GM12878 (cell line): Measurements from ENCODE around the gene ARHGEF3. TPM values are rescaled to one million over a fixed set of nuclear protein-coding genes. Genes with fewer than 3 reads are reported as not detected.

Source experiments
- ATAC-seq: fragments of 200-7000 bp; cut with Tn5 transposase; 3 replicates; pipeline ENCODE4 v1.9.1; 2020; ENCODE audit warnings: mild to moderate bottlenecking, moderate library complexity
- BruUV-seq: library from RNA; stranded (reverse); fragments of 400-500 nt; replicated peaks from 2 replicates; lab custom pipeline; 2021; lab: Mats Ljungman, UMichigan
- CTCF ChIA-PET: fragments of 300-600 bp; sonication (Branson Sonifier 250); formaldehyde crosslinking; extraction: SDS; loops from one replicate; lab custom pipeline; 2021; ENCODE audit warnings: inconsistent platforms; lab: Yijun Ruan, JAX
- POLR2A ChIA-PET: fragments of 350-600 bp; formaldehyde crosslinking; extraction: SDS; loops from one replicate; lab custom pipeline; 2021; ENCODE audit warnings: inconsistent platforms; lab: Charles Lee
- RAD21 ChIA-PET: fragments of 300-600 bp; sonication (Branson Sonifier 250); formaldehyde crosslinking; loops from one replicate; lab custom pipeline; 2023; ENCODE audit warnings: antibody characterized with exemption; ENCODE audit not compliant: unreplicated experiment; lab: Charles Lee
- SMC1A ChIA-PET: fragments of 300-600 bp; sonication (Branson Sonifier 250); formaldehyde crosslinking; loops from one replicate; lab custom pipeline; 2023; ENCODE audit not compliant: unreplicated experiment, uncharacterized antibody; lab: Charles Lee
- DNase-seq: peaks from one replicate; pipeline ENCODE4 v3.0.0-alpha.2; 2011; ENCODE audit warnings: low read depth, low spot score
- FAIRE-seq: peaks from 3 replicates; lab custom pipeline; 2011; peaks lifted over from hg19 to GRCh38; lab: Jason Lieb, UNC
- H2AFZ ChIP-seq: 2 replicates; pipeline ENCODE4 v1.6.0; 2011; ENCODE audit warnings: low read depth, low read length, control low read depth; ENCODE audit not compliant: control insufficient read depth
- H3K27ac ChIP-seq: 2 replicates; pipeline ENCODE4 v1.5.1; 2011; ENCODE audit warnings: control low read depth; ENCODE audit not compliant: control insufficient read depth, insufficient read depth
- H3K27me3 ChIP-seq, 2 experiments: replicated peaks in 1 of 2; 2 replicates each; pipeline versions ENCODE4 v1.6.0 to v1.6.1; 2011; ENCODE audit warnings: low read length in 1 of 2; ENCODE audit not compliant: control insufficient read depth in 2 of 2, insufficient read depth in 2 of 2
- H3K36me3 ChIP-seq, 2 experiments: 2 replicates each; pipeline ENCODE4 v1.5.1; 2011; ENCODE audit warnings: low read length in 1 of 2; ENCODE audit not compliant: control insufficient read depth in 2 of 2, insufficient read depth in 2 of 2
- H3K4me1 ChIP-seq: 2 replicates; pipeline ENCODE4 v1.6.1; 2011; ENCODE audit warnings: mild to moderate bottlenecking, low read length, moderate library complexity, mixed read lengths; ENCODE audit not compliant: control insufficient read depth, insufficient read depth
- H3K4me2 ChIP-seq: 2 replicates; pipeline ENCODE4 v1.6.0; 2011; ENCODE audit warnings: control low read depth; ENCODE audit not compliant: control insufficient read depth, insufficient read depth
- H3K4me3 ChIP-seq: fragments of 200-600 bp; sonication (generic); 2 replicates; pipeline ENCODE4 v1.5.1; 2016
- H3K79me2 ChIP-seq: 2 replicates; pipeline ENCODE4 v1.6.0; 2011; ENCODE audit warnings: low read length; ENCODE audit not compliant: control insufficient read depth, insufficient read depth
- H3K9ac ChIP-seq: 2 replicates; pipeline ENCODE4 v1.8.0; 2011; ENCODE audit warnings: low read length, control low read depth, mixed read lengths; ENCODE audit not compliant: control insufficient read depth, insufficient read depth
- H3K9me3 ChIP-seq: replicated peaks from 3 replicates; pipeline ENCODE4 v1.5.1; 2011; ENCODE audit warnings: mild to moderate bottlenecking, low read length; ENCODE audit not compliant: control insufficient read depth, insufficient read depth
- H4K20me1 ChIP-seq: 2 replicates; pipeline ENCODE4 v1.6.0; 2011; ENCODE audit not compliant: control insufficient read depth, insufficient read depth
- ATF7 ChIP-seq: fragments of 450-650 bp; IDR thresholded peaks from 2 replicates; pipeline ENCODE4 v1.6.1; 2016; ENCODE audit warnings: low read depth, mild to moderate bottlenecking
- CREB1 ChIP-seq: IDR thresholded peaks from 2 replicates; pipeline ENCODE4 v1.6.1; 2012; ENCODE audit warnings: low read depth, mild to moderate bottlenecking, inconsistent platforms
- DPF2 ChIP-seq: fragments of 450-650 bp; IDR thresholded peaks from 2 replicates; pipeline ENCODE4 v1.6.1; 2017; ENCODE audit warnings: mild to moderate bottlenecking
- EED ChIP-seq: sonication (generic); IDR thresholded peaks from 2 replicates; pipeline ENCODE4 v1.6.1; 2016; ENCODE audit warnings: antibody characterized with exemption, low read depth
- EGR1 ChIP-seq, 2 experiments: IDR thresholded peaks; 1 replicate in 1 of 2; 2 replicates in 1 of 2; pipeline ENCODE4 v1.6.1; 2011 to 2012; ENCODE audit warnings: low read depth in 2 of 2, low read length in 2 of 2, borderline replicate concordance in 1 of 2, mild to moderate bottlenecking in 1 of 2, moderate library complexity in 1 of 2
- IKZF1 ChIP-seq: fragments of 450-650 bp; conservative IDR thresholded peaks from 2 replicates; pipeline ENCODE4 v1.6.1; 2017; ENCODE audit warnings: antibody characterized with exemption, mild to moderate bottlenecking
- IRF4 ChIP-seq: IDR thresholded peaks from 2 replicates; pipeline ENCODE4 v1.6.1; 2011; ENCODE audit warnings: low read depth, low read length
- NR2C2 ChIP-seq: IDR thresholded peaks from 2 replicates; pipeline ENCODE4 v1.6.1; 2011; ENCODE audit warnings: borderline replicate concordance, low read depth; ENCODE audit not compliant: control insufficient read depth, insufficient read length
- POLR2AphosphoS5 ChIP-seq: IDR thresholded peaks from 2 replicates; pipeline ENCODE4 v1.6.1; 2011; ENCODE audit warnings: mild to moderate bottlenecking, low read length, inconsistent platforms
- SMAD5 ChIP-seq: IDR thresholded peaks from 2 replicates; pipeline ENCODE4 v1.6.1; 2016; ENCODE audit warnings: antibody characterized with exemption, low read depth
- TAF1 ChIP-seq: IDR thresholded peaks from 2 replicates; pipeline ENCODE4 v1.6.1; 2011; ENCODE audit warnings: mild to moderate bottlenecking, low read depth, low read length, borderline replicate concordance
- YY1 ChIP-seq: IDR thresholded peaks from 2 replicates; pipeline ENCODE4 v1.6.1; 2011; ENCODE audit warnings: low read depth, mild to moderate bottlenecking, low read length
- ZBTB40 ChIP-seq: fragments of 450-650 bp; IDR thresholded peaks from 2 replicates; pipeline ENCODE4 v1.6.1; 2016; ENCODE audit warnings: mild to moderate bottlenecking, moderate library complexity, borderline replicate concordance
- ZNF274 ChIP-seq: IDR thresholded peaks from one replicate; pipeline ENCODE4 v1.8.0; 2011; ENCODE audit not compliant: insufficient read length, insufficient read depth
- WGBS: methylation state at CpG from one replicate; pipeline ENCODE4 v1.1.6; 2016; ENCODE audit warnings: low lambda C conversion rate; ENCODE audit not compliant: insufficient replicate concordance, insufficient coverage; ENCODE audit errors: missing lambda C conversion rate; 5-methylcytosine and 5-hydroxymethylcytosine counted together
- in situ Hi-C: fragments of 300-500 bp; cut with MboI; formaldehyde crosslinking; loops from 9 replicates; pipeline ENCODE4 v1.14.3; 2018; ENCODE audit warnings: mixed read lengths
- intact Hi-C: fragments of 100-400 bp; cut with micrococcal nuclease; formaldehyde crosslinking; loops from one replicate; pipeline ENCODE4 v1.14.2; 2022; ENCODE audit not compliant: unreplicated experiment
- polyA plus RNA-seq, 11 experiments: library from polyadenylated mRNA; depleted of rRNA in 4 of 11; unstranded in 6 of 11; stranded (reverse) in 5 of 11; fragments of >200 nt; fragmentation: Nextera tagmentation in 4 of 11; fragmentation: Illumina TruSeq in 1 of 11; extraction: Ambion mirVana in 4 of 11; extraction: Trizol in 1 of 11; gene quantifications; 1 replicate in 1 of 11; 2 replicates in 10 of 11; pipeline versions ENCODE4 v1.2.1 to v1.2.3, GENCODE V29; 2011 to 2016; ENCODE audit warnings: inconsistent platforms in 2 of 11, missing spikeins in 2 of 11, low read depth in 1 of 11
- total RNA-seq, 4 experiments: library from RNA; depleted of rRNA in 3 of 4; stranded (reverse); fragments of >200 nt in 3 of 4; fragmentation: Illumina TruSeq in 1 of 4; extraction: Trizol in 1 of 4; gene quantifications; 2 replicates each; pipeline versions ENCODE4 v1.2.1 to v1.2.3, GENCODE V29; 2013 to 2021

ARHGEF3 gene
- total and polyA plus RNA-seq, 10 of the 15 experiments (the other 5 are each of a cell fraction or from before 2014, with no cell fraction given): 21.8 to 78.7 (median 56.2) TPM

DNA sequence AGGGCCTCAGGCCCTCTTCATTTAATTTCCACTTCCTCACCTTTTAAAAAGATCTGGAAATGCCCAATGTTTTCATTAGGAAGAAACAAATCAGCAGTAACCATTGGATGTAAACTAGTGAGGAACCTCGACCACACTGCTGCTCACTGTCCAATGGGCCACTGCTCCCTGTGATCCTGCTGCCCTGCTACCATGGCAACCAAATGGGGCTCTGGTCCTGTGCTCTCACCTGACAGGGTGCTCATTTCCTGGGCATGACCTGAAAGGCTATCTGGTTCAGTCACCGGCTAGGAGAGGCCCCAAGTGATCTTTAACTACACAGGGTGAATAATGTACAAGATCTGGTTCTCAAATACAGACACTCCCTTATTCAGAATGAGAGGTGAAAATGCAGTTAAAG lies 54.6 kb downstream of the ARHGEF3 start (continued):
- TF ChIP-seq SMAD5: no peak

GRCh38 chr3:56744016-56744415 lies 57.7 kb downstream of the ARHGEF3 start:
- in situ Hi-C loops: no loop called here
- Histone ChIP-seq H3K36me3 (peaks cover 5 to 17% of the 10 kb centered on the region in 2 experiments; a peak in 3 of 4 replicates), H3K9me3 (peaks cover under 1% of the 10 kb centered on the region; the same call in 2 of the 3 replicates), H4K20me1 (no peaks in the 10 kb centered on the region), H3K79me2 (no peaks in the 10 kb centered on the region), H3K27ac (no peak overlapping the region), H3K27me3 (no peaks in the 10 kb centered on the region), H3K4me1 (no peaks in the 10 kb centered on the region), H2AFZ (no peak overlapping the region), H3K4me2 (no peak overlapping the region), H3K9ac (no peak overlapping the region), H3K4me3 (no peak overlapping the region)
- ChIA-PET CTCF (interaction anchor here (0.6 to 3.0 kb wide), 6 partner anchors 8 to 591 kb away, joined by 3 to 12 read pairs (median 6); no protein-coding TSS in a partner anchor), RAD21 (no interaction called here), SMC1A (interaction anchor here (0.7 to 18.1 kb wide), 4 partner anchors 9 to 245 kb away, joined by 3 to 383 read pairs (median 8); partner anchors contain the start of gene ARHGEF3), POLR2A (no interaction called here)
- no peak for FAIRE-seq
- ATAC-seq: no peak
- no peak for TF ChIP-seq ZNF274
- no peak for TF ChIP-seq TAF1
- TF ChIP-seq EGR1 (IDR thresholded peaks at IDR 0.05; ENCODE audit: borderline replicate concordance in 1 of 2, low read depth in 2 of 2, low read length in 2 of 2): no peak
- TF ChIP-seq IKZF1: no peak
- no peak for TF ChIP-seq NR2C2
- TF ChIP-seq IRF4: no peak
- no peak for TF ChIP-seq CREB1
- no peak for TF ChIP-seq ATF7
- no peak for TF ChIP-seq YY1
- TF ChIP-seq DPF2: no peak
- no peak for TF ChIP-seq EED
- no peak for TF ChIP-seq ZBTB40
- no peak for TF ChIP-seq POLR2AphosphoS5
- intact Hi-C loops: no loop called here
- DNase-seq: no peak
- 78% methylated on average over 5 of the region's 5 CpGs for WGBS
- no TSS peak for BruUV-seq
